ENCODE results near the gene PITPNM1. TPM values are rescaled to one million over a fixed set of nuclear protein-coding genes. Genes with fewer than 3 reads are reported as not detected.
A peak's percentile ranks its signal among the peaks of the same experiment; 100 is the strongest.

Gene PITPNM1
- total RNA-seq, 1 experiment from 2014 or later: 79.8 TPM

DNA sequence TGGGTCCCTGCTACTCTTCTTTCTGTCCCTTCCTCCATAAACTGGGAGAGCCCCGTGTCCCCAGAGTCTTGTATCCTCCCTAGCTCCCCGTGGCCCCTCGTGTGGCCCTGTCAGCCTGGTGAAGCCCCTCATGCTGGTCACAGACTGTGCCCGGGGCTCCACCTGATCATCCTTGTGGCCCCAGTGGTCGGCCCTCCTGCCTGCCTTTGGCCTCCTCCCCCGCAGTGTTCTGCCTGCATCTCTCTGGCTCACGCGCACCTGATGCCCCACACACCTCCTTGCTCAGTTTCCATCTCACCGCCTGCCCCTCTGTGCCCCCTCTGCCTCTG is 19.3 kb upstream of the PITPNM1 start:
- H2AFZ ChIP-seq (ENCODE audit: low read length): no peak overlapping the region
- no peaks in the 10 kb centered on the region for H3K36me3 ChIP-seq (ENCODE audit: low read depth, low read length)
- intact Hi-C loops (cut with micrococcal nuclease): no loop called here
- no peaks in the 10 kb centered on the region for H3K9me3 ChIP-seq (ENCODE audit: low read length)
- no peaks in the 10 kb centered on the region for H3K9me2 ChIP-seq (replicated peaks; ENCODE audit: low read length)
- no peak overlapping the region for H3K9ac ChIP-seq (ENCODE audit: low read length)
- H4K20me1 ChIP-seq (ENCODE audit: low read length): no peaks in the 10 kb centered on the region
- no peaks in the 10 kb centered on the region for H3K79me2 ChIP-seq (ENCODE audit: low read length)
- no peaks in the 10 kb centered on the region for H3K4me1 ChIP-seq (ENCODE audit: insufficient read depth, low read length)
- DNase-seq (no peak), ATAC-seq (no peak)
- no peak overlapping the region for H3K27ac ChIP-seq (ENCODE audit: low read length)
- no peak overlapping the region for H3K4me2 ChIP-seq (ENCODE audit: low read length)
- ChIA-PET CTCF (no interaction called here), POLR2A (ENCODE audit: unreplicated experiment) (no interaction called here)
- no peak for TF ChIP-seq EZH2 (IDR thresholded peaks at IDR 0.05; ENCODE audit: low read length, unreplicated experiment)
- TF ChIP-seq, protein P1, sequence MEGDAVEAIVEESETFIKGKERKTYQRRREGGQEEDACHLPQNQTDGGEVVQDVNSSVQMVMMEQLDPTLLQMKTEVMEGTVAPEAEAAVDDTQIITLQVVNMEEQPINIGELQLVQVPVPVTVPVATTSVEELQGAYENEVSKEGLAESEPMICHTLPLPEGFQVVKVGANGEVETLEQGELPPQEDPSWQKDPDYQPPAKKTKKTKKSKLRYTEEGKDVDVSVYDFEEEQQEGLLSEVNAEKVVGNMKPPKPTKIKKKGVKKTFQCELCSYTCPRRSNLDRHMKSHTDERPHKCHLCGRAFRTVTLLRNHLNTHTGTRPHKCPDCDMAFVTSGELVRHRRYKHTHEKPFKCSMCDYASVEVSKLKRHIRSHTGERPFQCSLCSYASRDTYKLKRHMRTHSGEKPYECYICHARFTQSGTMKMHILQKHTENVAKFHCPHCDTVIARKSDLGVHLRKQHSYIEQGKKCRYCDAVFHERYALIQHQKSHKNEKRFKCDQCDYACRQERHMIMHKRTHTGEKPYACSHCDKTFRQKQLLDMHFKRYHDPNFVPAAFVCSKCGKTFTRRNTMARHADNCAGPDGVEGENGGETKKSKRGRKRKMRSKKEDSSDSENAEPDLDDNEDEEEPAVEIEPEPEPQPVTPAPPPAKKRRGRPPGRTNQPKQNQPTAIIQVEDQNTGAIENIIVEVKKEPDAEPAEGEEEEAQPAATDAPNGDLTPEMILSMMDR (conservative IDR thresholded peaks at IDR 0.05; ENCODE audit: low read depth, low read length): no peak
- TF ChIP-seq EZH2phosphoT487 (IDR thresholded peaks at IDR 0.05; ENCODE audit: borderline replicate concordance, low read length): no peak
- no peaks in the 10 kb centered on the region for H3F3A ChIP-seq (ENCODE audit: low read length, unreplicated experiment)
- H3K27me3 ChIP-seq (ENCODE audit: low read length): no peaks in the 10 kb centered on the region
- no TSS peak for BruUV-seq (replicated peaks)
- no peak overlapping the region for H3K4me3 ChIP-seq (ENCODE audit: low read length)

GRCh38 chr11:67523556-67524479 is 18.7 kb upstream of the PITPNM1 start:
- TF ChIP-seq EZH2phosphoT487 (IDR thresholded peaks at IDR 0.05; ENCODE audit: borderline replicate concordance, low read length): no peak
- no peak for TF ChIP-seq EZH2 (IDR thresholded peaks at IDR 0.05; ENCODE audit: low read length, unreplicated experiment)
- TF ChIP-seq, protein P1 (conservative IDR thresholded peaks at IDR 0.05; ENCODE audit: low read depth, low read length): no peak
- intact Hi-C loops (cut with micrococcal nuclease): no loop called here
- no TSS peak for BruUV-seq (replicated peaks)
- no peak for DNase-seq
- H3K4me1 ChIP-seq (ENCODE audit: insufficient read depth, low read length): no peaks in the 10 kb centered on the region
- POLR2A ChIA-PET (ENCODE audit: unreplicated experiment): no interaction called here
- H3K9me2 ChIP-seq (replicated peaks; ENCODE audit: low read length): no peaks in the 10 kb centered on the region
- H2AFZ ChIP-seq (ENCODE audit: low read length): no peak overlapping the region
- no peaks in the 10 kb centered on the region for H3K27me3 ChIP-seq (ENCODE audit: low read length)
- H3K4me3 ChIP-seq (ENCODE audit: low read length): no peak overlapping the region
- H3K4me2 ChIP-seq (ENCODE audit: low read length): no peak overlapping the region
- no peaks in the 10 kb centered on the region for H3K36me3 ChIP-seq (ENCODE audit: low read depth, low read length)
- no peak overlapping the region for H3K27ac ChIP-seq (ENCODE audit: low read length)
- peak; percentile 51; the same call in 1 of the 2 replicates for ATAC-seq
- H3K9me3 ChIP-seq (ENCODE audit: low read length): no peaks in the 10 kb centered on the region
- no peaks in the 10 kb centered on the region for H4K20me1 ChIP-seq (ENCODE audit: low read length)
- H3K9ac ChIP-seq (ENCODE audit: low read length): no peak overlapping the region
- no peaks in the 10 kb centered on the region for H3F3A ChIP-seq (ENCODE audit: low read length, unreplicated experiment)
- H3K79me2 ChIP-seq (ENCODE audit: low read length): no peaks in the 10 kb centered on the region
- CTCF ChIA-PET: no interaction called here
